Prostate gland (tissue), 2 donors: ENCODE data around the gene KNCN. TPM values are rescaled to one million over a fixed set of nuclear protein-coding genes. Genes with fewer than 3 reads are reported as not detected.

Experiments used
- DNase-seq: peaks from one replicate; pipeline ENCODE4 v3.0.0-alpha.2; 2019; ENCODE audit warnings: low spot score
- H3K27ac ChIP-seq, 2 donors: fragments of 200-600 bp; sonication (generic); 2 replicates each; pipeline ENCODE4 v1.5.1; 2017 to 2019
- H3K27me3 ChIP-seq: fragments of 200-600 bp; sonication (generic); replicated peaks from 2 replicates; pipeline ENCODE4 v1.5.1; 2019; ENCODE audit not compliant: insufficient read depth
- H3K36me3 ChIP-seq, 2 donors: fragments of 200-600 bp; sonication (generic); 1 replicate in 1 of 2; 2 replicates in 1 of 2; pipeline versions ENCODE4 v1.5.1 to v1.8.1; 2017 to 2019
- H3K4me1 ChIP-seq: fragments of 200-600 bp; sonication (generic); replicated peaks from 2 replicates; pipeline ENCODE4 v1.5.1; 2019
- H3K4me3 ChIP-seq, 2 donors: fragments of 200-600 bp; sonication (generic); 2 replicates each; pipeline ENCODE4 v1.5.1; 2017 to 2019
- H3K9me3 ChIP-seq: fragments of 200-600 bp; sonication (generic); 2 replicates; pipeline ENCODE4 v1.5.1; 2017
- CTCF ChIP-seq, 4 experiments: fragments of 200-600 bp in 2 of 4; fragments of 450-650 bp in 2 of 4; sonication (generic) in 2 of 4; IDR thresholded peaks; 1 replicate in 3 of 4; 2 replicates in 1 of 4; pipeline ENCODE4 v1.5.1; 2016 to 2019; ENCODE audit warnings: antibody characterized with exemption in 4 of 4, mild to moderate bottlenecking in 2 of 4, moderate library complexity in 2 of 4
- POLR2A ChIP-seq: fragments of 450-650 bp; IDR thresholded peaks from one replicate; pipeline ENCODE4 v1.6.1; 2016; ENCODE audit warnings: antibody characterized with exemption, mild to moderate bottlenecking
- POLR2AphosphoS5 ChIP-seq: sonication (generic); formaldehyde crosslinking; IDR thresholded peaks from one replicate; pipeline ENCODE4 v1.6.1; 2017; ENCODE audit warnings: antibody characterized with exemption
- WGBS: methylation state at CpG from one replicate; pipeline ENCODE4 v1.1.5; 2018; 5-methylcytosine and 5-hydroxymethylcytosine counted together
- intact Hi-C: fragments of 100-400 bp; cut with DNase I; formaldehyde crosslinking; loops from one replicate; pipeline ENCODE4 v1.14.2; 2022
- total RNA-seq, 2 donors: library from RNA; depleted of rRNA; stranded (reverse); fragments of >200 nt; gene quantifications; one replicate each; pipeline ENCODE4 v1.1.0, GENCODE V29; 2016

KNCN gene
- total RNA-seq, 2 donors from 2014 or later: not detected

- no peaks in the 10 kb centered on the region for H3K27me3 ChIP-seq
- H3K36me3 ChIP-seq: no peaks in the 10 kb centered on the region
- 69% methylated on average over 3 of the region's 3 CpGs for WGBS
- H3K4me3 ChIP-seq: no peak overlapping the region
- H3K27ac ChIP-seq: no peak overlapping the region
- H3K9me3 ChIP-seq: no peaks in the 10 kb centered on the region
- DNase-seq: no peak
- TF ChIP-seq POLR2AphosphoS5: no peak
- TF ChIP-seq CTCF (IDR thresholded peaks at IDR 0.05): no peak
- no peak for TF ChIP-seq POLR2A
- intact Hi-C loops: loop anchor here (5.0 kb wide), 1 partner anchor 72 kb away; the partner anchor contains the start of gene MKNK1
- peaks cover 5% of the 10 kb centered on the region for H3K4me1 ChIP-seq
Observed at GRCh38 chr1:46530311-46530710, 21.1 kb downstream of the KNCN start.

- Histone ChIP-seq H3K27me3 (no peaks in the 10 kb centered on the region), H3K9me3 (no peaks in the 10 kb centered on the region), H3K4me3 (no peak overlapping the region), H3K36me3 (no peaks in the 10 kb centered on the region), H3K27ac (no peak overlapping the region), H3K4me1 (peaks cover 5% of the 10 kb centered on the region)
- TF ChIP-seq CTCF (IDR thresholded peaks at IDR 0.05) (no peak), POLR2A (no peak), POLR2AphosphoS5 (no peak)
- DNase-seq: no peak
- intact Hi-C loops: loop anchor here (2.0 to 5.0 kb wide), 3 partner anchors 47 to 122 kb away; no protein-coding TSS in a partner anchor
- WGBS: 70% methylated on average over 4 of the region's 4 CpGs
Observed at GRCh38 chr1:46529031-46529630, 22.3 kb downstream of the KNCN start.

- WGBS: 44% methylated on average over 11 of the region's 11 CpGs
- intact Hi-C loops: loop anchor here (2.0 to 5.0 kb wide), 3 partner anchors 46 to 122 kb away; no protein-coding TSS in a partner anchor
Observed at GRCh38 chr1:46528297-46528955, 23.0 kb downstream of the KNCN start.

GRCh38 chr1:46527474-46528296 lies 23.8 kb downstream of the KNCN start:
- H3K4me1 ChIP-seq: no peaks in the 10 kb centered on the region
- no peak overlapping the region for H3K4me3 ChIP-seq
- TF ChIP-seq POLR2AphosphoS5: peak; percentile 16
- peak; percentile 87 to 96 (median 92) for TF ChIP-seq CTCF (IDR thresholded peaks at IDR 0.05)
- no peak for TF ChIP-seq POLR2A
- 31% methylated on average over 3 of the region's 3 CpGs for WGBS
- H3K36me3 ChIP-seq: no peaks in the 10 kb centered on the region
- peak; percentile 79 for DNase-seq
- no peaks in the 10 kb centered on the region for H3K27me3 ChIP-seq
- no peak overlapping the region for H3K27ac ChIP-seq
- no peaks in the 10 kb centered on the region for H3K9me3 ChIP-seq
- intact Hi-C loops: loop anchor here (2.0 to 5.0 kb wide), 3 partner anchors 45 to 121 kb away; no protein-coding TSS in a partner anchor

More at GRCh38 chr1:46528297-46528955, 23.0 kb downstream of the KNCN start:
- no peaks in the 10 kb centered on the region for H3K36me3 ChIP-seq
- DNase-seq: no peak
- H3K27ac ChIP-seq: no peak overlapping the region
- H3K4me3 ChIP-seq: no peak overlapping the region
- H3K4me1 ChIP-seq: peaks cover 1% of the 10 kb centered on the region
- no peaks in the 10 kb centered on the region for H3K9me3 ChIP-seq
- TF ChIP-seq POLR2AphosphoS5: no peak
- no peak for TF ChIP-seq POLR2A
- TF ChIP-seq CTCF (IDR thresholded peaks at IDR 0.05): no peak
- no peaks in the 10 kb centered on the region for H3K27me3 ChIP-seq
